ENCODE results near the gene CLTRN.
"Not testable (repeated sequence)": the region's sequence is repeated elsewhere in the genome, so short reads cannot be mapped to it uniquely, and the experiment has no call there.

Gene CLTRN

DNA sequence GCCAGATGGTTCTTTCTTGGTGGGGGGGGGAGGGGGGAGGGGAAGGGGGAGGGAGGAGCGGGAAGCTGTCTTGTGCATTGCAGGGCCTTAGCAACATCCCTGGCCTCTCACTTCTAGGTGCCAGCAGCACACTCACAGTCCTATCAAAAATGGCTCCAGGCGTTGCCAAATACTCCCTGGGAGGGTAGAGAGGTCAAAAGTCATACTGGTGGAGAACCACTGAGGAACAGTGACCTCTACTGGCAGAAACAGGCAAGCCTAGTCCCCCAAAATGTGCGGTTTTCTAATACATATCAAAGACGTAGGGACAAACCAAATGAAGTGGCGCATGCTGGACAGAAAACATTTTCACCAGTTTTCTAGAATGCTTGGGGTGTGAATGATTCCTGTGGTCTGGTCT lies 17.1 kb downstream of the CLTRN start:
- DNase-seq (ENCODE audit: low read depth, low spot score), result not testable (repeated sequence)

DNA sequence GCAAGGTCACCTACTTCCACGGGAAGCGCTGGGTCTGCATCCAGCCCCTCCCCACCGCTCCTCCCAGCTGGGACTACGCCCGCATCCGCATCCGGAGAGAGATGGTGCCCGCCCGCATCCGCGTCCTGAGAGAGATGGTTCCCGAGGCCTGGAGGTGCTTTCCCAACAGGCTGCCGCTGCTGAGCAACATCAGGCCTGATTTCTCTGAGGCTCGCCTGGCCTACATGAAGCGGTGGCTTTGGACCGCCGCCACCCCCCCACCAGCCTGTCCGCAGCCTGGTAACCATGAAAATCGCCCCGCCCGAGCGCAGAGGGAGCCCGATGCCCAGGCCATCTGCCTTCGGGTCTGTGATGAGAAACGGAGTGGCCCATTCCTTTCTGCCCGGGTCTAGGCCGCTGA lies 18.1 kb downstream of the CLTRN start:
- no peak for DNase-seq (ENCODE audit: low read depth, low spot score)

DNA sequence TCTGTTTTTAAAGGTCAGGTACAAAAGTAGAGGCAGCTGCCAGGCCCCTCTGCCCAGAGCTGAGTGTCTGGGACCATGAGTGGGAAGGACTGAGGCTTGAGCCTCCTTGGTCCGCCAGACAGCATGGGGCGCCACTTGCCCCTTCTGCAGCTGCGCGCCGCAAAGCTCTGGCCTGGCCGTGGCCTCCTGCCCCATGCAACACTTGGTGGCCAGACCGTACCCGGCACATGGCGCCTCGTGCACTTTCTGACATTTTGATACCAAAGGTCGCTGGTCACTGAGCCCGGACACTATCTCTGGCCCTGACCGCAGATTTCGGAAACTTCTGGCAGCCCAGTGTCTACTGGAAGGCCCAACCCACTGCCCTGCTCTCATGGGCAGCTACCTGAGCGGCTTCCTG lies 18.6 kb downstream of the CLTRN start:
- DNase-seq (ENCODE audit: low read depth, low spot score), result no peak

DNA sequence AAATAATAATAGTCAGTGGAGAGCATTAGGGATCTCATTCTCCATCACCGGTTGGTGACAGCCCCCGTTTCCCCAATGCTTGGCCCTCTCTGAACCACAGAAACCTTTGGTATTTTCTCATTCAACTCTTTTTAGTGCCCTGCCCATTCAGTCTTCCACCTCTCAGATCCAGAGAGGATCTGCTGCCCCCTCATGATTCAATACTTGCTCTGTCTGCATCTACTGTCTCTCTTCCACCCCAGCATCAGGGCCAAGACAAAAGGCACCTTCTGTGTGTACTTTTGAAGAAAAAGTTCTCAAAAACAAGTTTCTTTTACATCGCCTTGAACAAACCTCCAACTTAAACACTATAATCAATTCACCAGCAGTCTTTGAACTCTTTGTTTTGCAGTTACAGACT lies 19.3 kb downstream of the CLTRN start:
- no peak for DNase-seq (ENCODE audit: low read depth, low spot score)

DNA sequence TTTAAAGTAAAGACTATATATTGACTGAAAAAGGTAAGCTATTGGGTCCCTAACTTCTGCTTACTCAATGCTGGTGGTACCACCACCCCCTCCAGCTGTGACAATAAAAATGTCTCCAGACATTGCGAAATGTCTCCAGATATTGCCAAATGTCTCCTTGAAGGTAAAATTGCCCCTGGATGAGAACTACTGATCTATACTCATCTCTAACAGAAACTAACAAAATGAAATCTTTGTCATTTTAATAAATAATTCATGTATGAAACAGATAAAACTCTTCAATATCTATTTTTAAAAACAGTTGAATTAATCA lies 20.1 kb downstream of the CLTRN start:
- DNase-seq (ENCODE audit: low read depth, low spot score), result no peak

DNA sequence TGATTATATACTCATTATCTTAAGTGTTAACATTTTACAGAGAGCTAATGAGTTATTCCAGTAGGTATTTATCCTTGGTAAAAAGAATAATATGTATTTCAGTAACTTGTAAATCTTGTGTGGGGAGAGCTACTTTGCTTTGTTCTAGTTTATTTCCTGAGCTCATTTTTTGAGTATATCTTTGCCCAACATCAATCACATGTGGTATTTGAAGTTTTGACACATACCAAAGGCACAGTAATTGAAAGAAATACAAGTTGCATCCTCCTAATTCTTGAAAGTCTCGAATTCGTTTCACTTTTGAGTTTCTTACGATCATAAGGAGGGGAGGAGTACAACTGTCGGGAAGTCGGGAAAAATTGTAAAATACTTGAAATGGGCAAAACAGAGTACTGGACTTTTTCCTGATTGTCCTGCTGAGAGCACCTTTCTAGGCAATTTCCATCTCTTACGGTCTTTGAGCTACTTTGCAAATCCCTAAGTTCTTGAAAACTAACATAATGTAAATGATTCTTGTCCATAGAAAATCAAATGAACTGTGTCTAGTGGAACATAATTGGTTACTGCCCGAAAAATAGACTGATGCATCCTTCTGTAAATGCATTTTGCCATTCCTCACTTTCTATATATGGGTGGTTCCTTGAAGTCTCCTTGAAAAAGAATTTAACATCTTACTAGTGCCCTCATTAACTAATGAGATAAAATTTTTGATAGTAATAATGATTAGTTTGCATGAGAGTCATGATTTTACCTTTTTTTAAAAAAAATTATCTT lies 20.6 kb downstream of the CLTRN start:
- DNase-seq (ENCODE audit: low read depth, low spot score), result no peak

DNA sequence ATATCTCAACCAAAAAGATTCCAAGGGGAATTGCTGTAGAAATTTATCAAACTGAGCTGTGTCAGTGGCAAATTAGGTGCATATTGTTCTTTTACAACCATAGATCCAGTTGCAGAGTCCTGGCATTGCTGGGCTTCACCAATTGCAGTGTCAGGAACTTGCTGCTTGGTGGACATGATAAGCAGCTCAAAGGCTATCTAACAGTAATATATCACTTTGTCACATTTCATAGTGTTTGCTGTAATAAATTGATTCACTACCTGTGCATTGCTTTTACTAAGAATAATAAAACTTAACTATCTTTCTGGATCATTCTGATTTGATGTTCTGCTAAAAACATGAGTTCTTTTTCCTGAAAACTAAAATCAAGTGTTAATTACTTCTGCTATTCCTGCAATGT lies 33.0 kb downstream of the CLTRN start:
- DNase-seq (ENCODE audit: low read depth, low spot score), result no peak

DNA sequence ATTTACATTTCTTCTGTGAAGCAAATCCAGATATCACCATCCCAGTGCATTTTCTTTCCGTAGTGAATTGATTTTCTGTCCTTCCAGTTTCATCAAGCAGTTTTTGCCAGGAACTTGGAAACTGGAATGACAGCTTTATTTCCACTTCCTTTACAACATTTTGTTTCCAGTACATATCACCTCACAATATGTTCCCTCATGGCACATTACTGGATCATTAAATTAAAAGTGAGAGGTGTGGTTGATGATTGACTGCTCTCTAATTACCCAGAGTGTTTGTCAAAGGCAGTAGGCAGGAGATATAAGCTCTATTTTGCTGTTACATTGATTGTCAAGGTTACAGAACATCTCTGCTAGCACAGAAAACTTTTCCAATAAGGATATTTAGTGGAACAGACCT lies 41.6 kb downstream of the CLTRN start:
- no peak for DNase-seq (ENCODE audit: low read depth, low spot score)

DNA sequence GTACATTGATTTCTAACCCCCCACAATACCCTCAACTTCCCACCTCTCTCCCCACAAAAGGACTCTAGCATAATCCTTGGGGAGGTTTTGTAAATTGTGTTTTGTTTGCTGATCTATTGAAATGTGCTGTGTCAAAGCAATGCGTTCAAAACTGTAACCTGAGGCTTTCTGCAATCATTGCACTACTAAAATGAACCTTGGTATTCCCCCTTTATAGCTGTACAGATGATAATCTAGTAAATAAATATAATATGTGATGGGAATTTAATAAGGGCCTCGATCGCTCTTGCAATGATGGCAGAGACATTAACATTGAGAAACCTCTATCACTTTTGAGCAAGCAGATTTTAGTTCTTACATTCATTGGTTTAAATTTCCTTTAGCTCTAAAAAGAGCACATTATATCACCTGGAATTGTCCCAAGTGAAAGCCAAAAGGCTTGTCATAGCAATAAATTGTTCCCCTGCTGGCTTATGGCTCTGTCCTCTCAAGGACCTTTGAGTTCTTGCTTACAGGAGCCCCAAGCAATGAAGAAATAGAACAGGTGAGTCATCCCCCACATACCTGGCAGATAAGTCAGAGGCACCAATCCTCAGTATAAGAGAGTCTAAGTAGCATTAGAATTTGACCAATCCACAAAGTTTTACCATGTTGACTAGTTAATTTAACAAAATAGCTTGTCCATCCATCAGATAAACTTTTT lies 45.4 kb downstream of the CLTRN start:
- no peak for DNase-seq (ENCODE audit: low read depth, low spot score)

DNA sequence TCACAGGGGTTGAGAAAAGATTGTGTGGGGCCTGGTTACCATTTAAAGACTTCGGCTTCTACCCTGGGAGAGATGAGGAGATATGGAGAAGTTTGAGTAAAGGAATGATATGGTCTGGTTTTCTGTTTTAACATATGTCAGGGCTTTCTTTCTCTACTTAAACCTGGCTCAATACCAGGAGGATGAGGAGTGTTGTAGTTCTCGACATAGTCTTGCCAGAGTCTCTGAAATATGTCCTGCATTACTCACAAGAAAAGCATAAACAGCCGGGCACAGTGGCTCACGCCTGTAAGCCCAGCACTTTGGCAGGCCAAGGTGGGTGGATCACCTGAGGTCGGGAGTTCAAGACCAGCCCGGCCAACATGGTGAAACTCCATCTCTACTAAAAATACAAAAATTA lies 47.5 kb downstream of the CLTRN start:
- no peak for DNase-seq (ENCODE audit: low read depth, low spot score)

DNA sequence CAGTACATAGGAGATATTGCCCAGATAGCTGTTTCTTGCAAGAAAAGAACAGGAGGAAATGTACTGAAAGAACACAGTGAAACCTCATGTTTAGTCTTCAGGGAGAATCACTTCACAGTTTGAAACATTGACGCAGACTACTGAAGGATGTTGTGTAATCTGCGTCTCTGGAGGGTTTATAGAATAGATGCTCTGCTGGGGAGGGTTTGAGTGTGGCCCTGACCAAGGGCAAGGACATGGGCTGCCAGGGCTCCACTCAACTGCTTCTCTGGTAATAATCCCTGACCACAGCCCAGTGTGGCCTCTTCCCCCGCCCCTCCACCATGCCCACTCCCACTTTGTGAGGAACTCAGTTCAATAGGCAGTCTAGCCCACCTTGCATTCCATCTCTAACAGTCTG lies 48.1 kb downstream of the CLTRN start:
- no peak for DNase-seq (ENCODE audit: low read depth, low spot score)

DNA sequence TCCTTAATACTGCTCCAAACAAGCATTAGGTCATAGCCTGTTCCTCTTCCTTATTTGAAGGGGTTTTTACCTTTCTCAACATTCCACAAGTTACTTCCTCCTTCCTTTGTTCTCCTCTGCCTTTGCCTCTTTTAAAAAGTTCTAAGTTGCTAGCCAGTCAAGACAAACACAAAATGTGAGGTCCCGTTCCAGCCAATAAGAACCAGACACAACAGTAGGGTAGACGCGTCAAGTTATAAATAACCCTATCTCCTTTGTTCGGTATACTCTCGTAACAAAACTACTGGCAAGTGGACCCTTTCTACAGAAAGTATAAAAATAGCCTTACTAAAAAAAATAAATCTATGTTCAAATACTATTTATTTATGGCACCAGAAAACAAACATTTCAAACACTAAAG lies 57.5 kb downstream of the CLTRN start:
- DNase-seq (ENCODE audit: low read depth, low spot score), result no peak

DNA sequence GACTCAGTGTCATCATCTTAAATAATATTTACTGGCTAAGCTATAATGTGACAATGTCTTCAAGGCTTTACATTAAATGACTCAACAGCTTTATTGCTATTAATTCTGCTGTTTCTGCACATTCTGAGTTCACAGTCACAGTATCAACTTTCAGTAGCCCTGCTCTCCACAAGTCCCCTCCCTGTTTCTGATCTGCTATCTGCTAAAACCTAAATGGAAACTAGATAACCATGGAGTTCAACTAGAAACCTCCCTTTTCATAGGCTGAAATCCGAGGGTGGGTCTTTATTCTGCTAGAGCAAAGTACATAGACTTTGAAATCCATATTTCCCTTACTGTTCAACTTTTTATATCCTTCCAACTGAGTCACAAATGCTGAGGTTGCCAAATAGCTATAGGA lies 58.5 kb downstream of the CLTRN start:
- no peak for DNase-seq (ENCODE audit: low read depth, low spot score)

DNA sequence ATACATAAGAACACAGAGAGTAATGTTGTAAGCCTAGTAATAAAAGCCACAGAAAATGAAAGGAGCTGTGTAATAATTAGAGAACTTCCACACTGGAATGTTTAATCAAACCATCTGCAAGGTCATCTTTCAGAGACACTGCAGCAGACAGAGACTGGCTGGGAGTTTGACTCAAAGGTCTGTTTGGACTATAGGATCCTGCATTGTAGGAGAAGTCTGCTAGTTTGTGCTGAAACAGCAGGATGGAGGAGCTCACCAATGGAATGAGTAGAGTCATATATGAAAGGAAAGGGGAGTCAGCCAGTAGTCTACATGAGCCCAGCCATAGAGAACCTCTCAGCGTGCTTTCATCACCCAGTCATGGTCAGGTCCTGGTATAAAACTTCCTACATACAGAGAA lies 59.4 kb downstream of the CLTRN start:
- no peak for DNase-seq (ENCODE audit: low read depth, low spot score)

DNA sequence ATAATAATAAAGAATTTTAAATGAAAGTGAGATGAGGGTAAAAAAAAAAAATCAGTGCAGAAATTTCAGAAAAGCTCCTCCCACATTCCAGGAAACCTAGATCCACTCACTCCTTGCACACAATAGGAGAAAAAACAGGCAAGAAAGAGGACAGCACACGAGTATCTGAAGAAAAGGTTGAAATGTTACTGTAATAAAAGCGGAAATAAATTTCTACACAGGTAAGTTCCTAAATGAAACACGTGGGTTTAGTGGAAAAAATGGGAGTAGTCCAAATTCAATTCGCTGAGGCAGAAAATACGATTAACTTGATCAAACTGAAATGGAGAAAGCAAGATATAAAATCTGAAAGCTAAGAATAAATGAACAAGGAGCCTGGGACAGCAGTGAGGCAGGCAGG lies 61.8 kb downstream of the CLTRN start:
- no peak for DNase-seq (ENCODE audit: low read depth, low spot score)

DNA sequence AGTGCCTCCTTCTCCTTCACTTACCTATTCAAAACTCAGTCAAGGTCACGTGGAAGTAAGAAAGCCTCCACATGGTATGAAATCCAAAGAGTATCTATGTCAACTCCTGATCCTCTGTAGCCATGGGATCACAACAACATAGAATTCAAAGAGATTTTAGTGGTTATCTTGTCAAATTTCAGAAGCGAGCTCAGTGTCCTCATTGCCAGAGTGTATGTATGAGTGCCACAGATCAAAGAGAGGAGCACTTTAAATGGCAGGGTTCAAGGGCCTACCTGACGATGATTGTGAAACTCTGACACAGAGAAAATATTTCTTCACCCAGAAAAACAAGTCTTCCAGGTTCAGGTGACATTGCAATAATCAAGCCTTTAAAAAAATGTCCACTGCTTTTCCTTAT lies 62.7 kb downstream of the CLTRN start:
- no peak for DNase-seq (ENCODE audit: low read depth, low spot score)

DNA sequence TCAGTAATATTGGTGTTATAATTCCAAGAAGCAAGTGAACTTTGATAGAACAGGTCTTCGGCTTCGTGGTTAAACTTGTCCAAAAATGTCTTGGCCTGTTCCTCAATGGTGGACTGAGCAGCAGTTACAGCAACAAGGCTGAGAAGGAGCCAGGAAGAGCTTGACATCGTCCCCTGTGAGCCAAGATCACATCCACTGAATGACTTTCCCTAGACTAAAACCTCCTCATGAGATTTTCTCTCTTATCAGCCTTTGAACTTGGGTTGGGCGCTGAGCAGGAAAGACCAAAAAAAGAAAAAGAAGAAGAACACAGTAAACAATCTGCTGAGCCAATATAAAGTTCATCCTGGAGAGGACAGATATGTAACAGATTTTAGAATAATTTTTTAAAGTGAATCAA lies 63.9 kb downstream of the CLTRN start, which contains the start of gene ACE2:
Gene ACE2, minus strand, starts transcription at position 216 of the 400 bp plus-strand sequence. Its CDS starts 49 bp downstream, at position 167.
- no peak for DNase-seq (ENCODE audit: low read depth, low spot score)

DNA sequence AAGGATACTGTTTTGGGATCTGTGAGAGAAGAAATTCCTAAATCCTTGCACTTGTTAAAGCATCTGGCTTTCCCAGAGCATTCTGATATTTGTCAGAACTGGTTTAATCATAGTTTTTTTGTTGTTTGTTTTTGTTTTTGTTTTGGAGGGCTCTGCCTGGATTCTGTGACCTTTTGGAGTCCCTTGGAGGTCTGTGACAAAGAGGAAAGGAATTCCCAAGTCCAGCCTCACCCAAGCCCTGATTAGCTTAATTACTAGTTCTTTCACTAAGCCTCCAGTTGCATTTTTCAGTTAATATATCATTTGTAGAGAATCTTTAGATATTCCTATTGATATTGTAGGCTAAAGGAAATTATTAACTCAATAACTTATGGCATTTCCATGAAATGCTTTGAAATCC lies 64.6 kb downstream of the CLTRN start:
- peak; percentile 25 for DNase-seq (ENCODE audit: low read depth, low spot score)

DNA sequence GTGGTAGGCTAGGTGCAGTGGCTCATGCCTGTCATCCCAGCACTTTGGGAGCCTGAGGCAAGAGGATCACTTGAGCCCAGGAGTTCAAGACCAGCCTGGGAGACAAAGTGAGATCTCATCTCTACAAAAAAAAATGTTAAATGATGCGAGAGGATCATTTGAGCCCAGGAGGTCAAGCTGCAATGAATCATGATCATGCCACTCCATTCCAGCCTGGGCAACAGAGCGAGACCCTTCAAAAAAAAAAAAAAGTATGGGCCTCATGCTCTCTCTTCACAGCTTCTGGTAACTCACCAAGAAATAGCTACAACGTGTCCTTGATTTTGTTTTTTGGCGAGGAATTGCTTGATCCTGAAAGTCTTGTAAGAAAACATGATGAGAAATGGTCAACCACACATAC lies 65.1 kb downstream of the CLTRN start:
- no peak for DNase-seq (ENCODE audit: low read depth, low spot score)

DNA sequence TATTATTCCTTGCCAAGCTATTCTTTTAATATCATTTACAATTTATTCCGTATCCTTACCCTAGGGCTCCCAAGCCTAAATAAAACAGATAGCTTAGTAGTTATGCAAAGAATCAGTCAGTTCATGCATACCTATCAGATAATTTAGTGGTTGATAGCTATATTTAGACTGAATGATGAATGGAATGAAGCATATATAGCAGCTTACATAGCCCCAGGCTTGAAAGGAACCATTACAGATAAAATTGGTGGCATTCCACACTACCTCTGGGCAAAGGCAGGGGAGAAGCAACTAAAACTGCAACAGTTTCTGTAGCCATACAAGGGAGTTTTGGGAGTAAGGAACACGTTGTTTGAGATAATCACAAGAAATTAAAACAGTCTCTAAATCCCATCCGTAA lies 66.6 kb downstream of the CLTRN start:
- no peak for DNase-seq (ENCODE audit: low read depth, low spot score)

DNA sequence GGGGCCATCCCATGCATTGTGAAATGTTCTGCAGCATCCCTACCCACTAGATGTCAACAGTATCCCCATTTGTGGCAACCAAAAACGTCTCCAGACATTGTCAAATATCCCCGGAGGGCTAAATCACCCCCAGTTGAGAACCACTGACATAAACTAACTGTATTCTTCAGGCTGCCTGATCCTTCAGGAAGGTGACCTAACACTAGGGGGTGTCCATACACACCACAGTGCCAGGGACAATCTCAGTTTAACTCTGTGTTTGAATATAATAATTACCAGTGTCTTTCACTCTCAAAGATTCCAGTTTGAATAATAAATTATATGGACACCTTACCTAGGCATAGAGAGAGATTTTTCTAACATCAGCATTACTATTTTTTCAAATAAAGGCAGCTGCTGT lies 70.2 kb downstream of the CLTRN start:
- DNase-seq (ENCODE audit: low read depth, low spot score), result no peak

DNA sequence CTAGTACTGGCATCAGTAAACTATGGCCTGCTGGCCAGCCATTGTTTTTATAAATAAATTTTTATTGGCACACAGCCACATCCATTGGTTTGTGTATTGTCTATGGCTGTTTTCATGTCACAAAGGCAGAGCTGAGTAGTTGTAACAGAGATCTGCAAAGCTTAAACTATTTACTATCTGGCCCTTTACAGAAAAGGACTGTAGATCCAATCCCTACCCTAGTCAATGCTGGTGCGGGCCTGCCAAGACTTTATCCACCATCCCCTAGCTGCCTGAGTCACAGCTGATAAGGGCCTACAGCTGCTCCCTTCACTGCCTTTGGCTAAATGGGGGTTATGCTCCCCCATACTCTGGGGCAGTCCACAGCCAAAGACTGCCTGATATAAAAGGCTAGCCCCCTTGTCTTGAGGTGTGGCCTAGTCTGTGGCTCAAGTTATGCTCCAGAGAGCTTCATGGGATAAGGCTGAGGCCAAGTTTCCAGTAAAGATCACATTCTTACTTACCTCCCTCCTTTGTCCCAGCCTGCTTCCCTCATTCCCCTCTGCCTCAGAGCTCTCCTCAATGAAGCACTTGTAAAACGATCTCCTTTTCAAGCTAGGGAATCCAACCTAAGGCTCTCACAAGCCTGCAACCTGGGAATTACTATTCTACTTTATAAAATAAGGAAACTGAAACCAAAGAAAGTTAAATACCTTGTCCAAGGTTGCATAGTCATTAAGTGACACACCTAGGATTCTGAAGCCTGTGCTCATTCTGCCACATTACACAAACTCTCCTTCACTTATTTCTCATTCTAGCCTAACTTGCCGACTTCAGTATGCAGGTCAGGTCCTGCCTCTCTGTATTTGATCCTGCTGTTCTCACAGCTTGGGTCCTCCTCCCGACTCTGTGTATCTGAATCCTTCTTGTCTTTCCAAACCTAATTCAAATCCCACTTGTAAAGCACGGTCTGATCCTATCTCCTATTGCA lies 84.5 kb downstream of the CLTRN start:
- DNase-seq (ENCODE audit: low read depth, low spot score), result peak; percentile 20

Data from ELF-1 (cell line).